ENCODE results near the gene RRAGA. TPM values are rescaled to one million over a fixed set of nuclear protein-coding genes. Genes with fewer than 3 reads are reported as not detected.
"Not testable (repeated sequence)": the region's sequence is repeated elsewhere in the genome, so short reads cannot be mapped to it uniquely, and the experiment has no call there.

Gene RRAGA
- total RNA-seq, 4 donors from 2014 or later, result 37.1 to 108 (median 62.5) TPM

DNA sequence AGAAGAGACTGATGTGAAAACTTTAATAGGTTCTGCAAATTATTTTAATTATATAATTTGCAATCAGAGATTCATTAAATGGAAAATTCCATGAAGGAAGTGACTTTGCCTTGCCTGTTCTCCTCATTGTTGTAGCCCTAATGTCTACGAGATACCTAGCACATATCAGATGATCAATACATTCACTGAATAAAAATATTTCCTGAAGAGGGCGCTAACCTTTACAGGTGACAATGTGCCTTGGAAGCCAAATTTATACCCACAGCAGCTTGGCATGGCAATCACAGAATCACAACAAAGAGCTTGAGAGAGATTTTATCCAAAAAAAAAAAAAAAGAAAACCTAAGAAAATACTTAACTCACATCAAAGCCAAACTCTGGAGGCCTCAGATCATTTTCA lies 36.1 kb downstream of the RRAGA start:
- intact Hi-C loops (cut with DNase I; ENCODE audit: low total_unique reads), result no loop called here
- H3K9me3 ChIP-seq, result no peaks in the 10 kb centered on the region
- no peak overlapping the region for H3K4me3 ChIP-seq
- H3K27me3 ChIP-seq, result no peaks in the 10 kb centered on the region
- no peaks in the 10 kb centered on the region for H3K4me1 ChIP-seq
- no peak overlapping the region for H3K27ac ChIP-seq
- no peaks in the 10 kb centered on the region for H3K36me3 ChIP-seq
- TF ChIP-seq, protein P1, sequence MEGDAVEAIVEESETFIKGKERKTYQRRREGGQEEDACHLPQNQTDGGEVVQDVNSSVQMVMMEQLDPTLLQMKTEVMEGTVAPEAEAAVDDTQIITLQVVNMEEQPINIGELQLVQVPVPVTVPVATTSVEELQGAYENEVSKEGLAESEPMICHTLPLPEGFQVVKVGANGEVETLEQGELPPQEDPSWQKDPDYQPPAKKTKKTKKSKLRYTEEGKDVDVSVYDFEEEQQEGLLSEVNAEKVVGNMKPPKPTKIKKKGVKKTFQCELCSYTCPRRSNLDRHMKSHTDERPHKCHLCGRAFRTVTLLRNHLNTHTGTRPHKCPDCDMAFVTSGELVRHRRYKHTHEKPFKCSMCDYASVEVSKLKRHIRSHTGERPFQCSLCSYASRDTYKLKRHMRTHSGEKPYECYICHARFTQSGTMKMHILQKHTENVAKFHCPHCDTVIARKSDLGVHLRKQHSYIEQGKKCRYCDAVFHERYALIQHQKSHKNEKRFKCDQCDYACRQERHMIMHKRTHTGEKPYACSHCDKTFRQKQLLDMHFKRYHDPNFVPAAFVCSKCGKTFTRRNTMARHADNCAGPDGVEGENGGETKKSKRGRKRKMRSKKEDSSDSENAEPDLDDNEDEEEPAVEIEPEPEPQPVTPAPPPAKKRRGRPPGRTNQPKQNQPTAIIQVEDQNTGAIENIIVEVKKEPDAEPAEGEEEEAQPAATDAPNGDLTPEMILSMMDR (IDR thresholded peaks at IDR 0.05), result no peak
- TF ChIP-seq POLR2A (IDR thresholded peaks at IDR 0.05), result no peak
- no peak for DNase-seq

DNA sequence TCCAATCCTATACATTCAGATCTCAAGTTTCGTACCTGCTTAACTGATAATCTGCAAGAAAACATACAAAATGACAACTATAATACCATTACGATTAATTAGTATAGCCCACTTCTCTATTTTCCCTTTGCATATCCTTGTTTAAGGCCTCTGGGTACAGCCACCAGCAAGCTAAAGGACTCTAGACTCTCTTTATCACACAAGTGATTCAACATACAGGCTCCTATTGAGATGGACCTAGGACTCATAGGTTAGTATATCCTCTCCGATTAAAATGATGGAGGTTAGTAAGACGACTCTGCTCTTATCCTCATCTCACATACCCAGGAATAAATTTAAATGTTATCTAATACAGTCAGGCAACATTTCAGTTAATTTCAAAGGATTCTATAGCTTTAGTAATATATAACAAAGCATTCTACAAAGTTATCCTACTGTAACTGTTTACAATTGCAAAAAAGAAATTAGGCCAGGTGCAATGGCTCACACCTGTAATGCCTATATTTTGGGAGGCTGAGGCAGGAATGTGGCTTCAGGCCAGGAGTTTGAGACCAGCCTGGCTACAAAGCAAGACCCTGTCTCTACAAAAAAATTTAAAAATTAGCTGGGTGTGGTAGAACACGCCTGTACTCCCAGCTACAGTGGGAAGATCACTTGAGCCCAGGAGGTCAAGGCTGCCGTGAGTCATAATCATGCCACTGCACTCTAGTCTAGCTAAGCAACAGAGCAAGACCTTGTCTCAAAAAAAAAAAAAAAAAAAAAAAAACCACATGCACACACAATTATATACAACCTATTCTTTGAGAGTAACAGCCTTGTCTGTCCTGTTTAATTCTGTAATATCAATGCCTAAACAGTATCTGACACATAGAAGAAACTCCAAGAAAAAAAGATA lies 38.1 kb downstream of the RRAGA start:
- intact Hi-C loops (cut with DNase I; ENCODE audit: low total_unique reads), result no loop called here
- H3K4me1 ChIP-seq, result no peaks in the 10 kb centered on the region
- no peak for DNase-seq
- H3K4me3 ChIP-seq, result no peak overlapping the region
- H3K27ac ChIP-seq, result no peak overlapping the region
- TF ChIP-seq, protein P1 (IDR thresholded peaks at IDR 0.05), result no peak
- no peak for TF ChIP-seq POLR2A (IDR thresholded peaks at IDR 0.05)
- no peaks in the 10 kb centered on the region for H3K9me3 ChIP-seq
- H3K27me3 ChIP-seq, result no peaks in the 10 kb centered on the region
- no peaks in the 10 kb centered on the region for H3K36me3 ChIP-seq

DNA sequence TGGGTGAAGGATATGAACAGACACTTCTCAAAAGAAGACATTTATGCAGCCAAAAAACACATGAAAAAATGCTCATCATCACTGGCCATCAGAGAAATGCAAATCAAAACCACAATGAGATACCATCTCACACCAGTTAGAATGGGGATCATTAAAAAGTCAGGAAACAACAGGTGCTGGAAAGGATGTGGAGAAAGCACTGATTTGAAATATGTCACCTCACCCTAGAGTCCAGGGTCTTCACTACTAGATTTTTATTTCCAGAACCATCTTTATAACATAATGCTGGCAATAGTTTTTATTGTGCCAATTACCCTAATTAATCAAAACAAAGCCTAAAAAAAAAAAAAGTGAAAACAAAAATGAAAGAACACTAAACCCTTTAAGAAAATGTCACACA lies 48.2 kb downstream of the RRAGA start:
- H3K27me3 ChIP-seq; H3K4me1 ChIP-seq; intact Hi-C loops (cut with DNase I; ENCODE audit: low total_unique reads); H3K9me3 ChIP-seq; H3K4me3 ChIP-seq; H3K27ac ChIP-seq; DNase-seq; H3K36me3 ChIP-seq: not testable (repeated sequence)

Small RNA genes lying within 50 kb of the gene (small RNA-seq; reads per million reads assigned to genes)
- gene RF00019 (not detected), gene RNU6-264P (not detected), gene SCARNA8 (11.1 reads per million, percentile 90 among the genes with 10 or more reads in this experiment)

Other genes starting within 250 kb of the RRAGA start
- gene SAXO1, start 16.2 kb upstream of the RRAGA start, total RNA-seq, result under 1 TPM in 2 of 4 donors, not detected in 2; 0.14 to 0.37 TPM
- 10 to 100 TPM in 3 of 4 donors, 1 to 10 TPM in 1; 1.5 to 26.0 (median 14.4) TPM for gene HAUS6, start 53.5 kb downstream of the RRAGA start, total RNA-seq
- 100 to 1,000 TPM in 2 of 4 donors, 10 to 100 TPM in 2; 14.1 to 188 (median 91.8) TPM for gene PLIN2, start 78.1 kb downstream of the RRAGA start, total RNA-seq
- 100 to 1,000 TPM; 101 to 161 (median 133) TPM for gene DENND4C, start 181.3 kb downstream of the RRAGA start, total RNA-seq

Measured in uterus (tissue), 4 donors.